ENCODE measurements around the gene OR7G3.
A peak's percentile ranks its signal among the peaks of the same experiment; 100 is the strongest.

The OR7G3 gene

DNA sequence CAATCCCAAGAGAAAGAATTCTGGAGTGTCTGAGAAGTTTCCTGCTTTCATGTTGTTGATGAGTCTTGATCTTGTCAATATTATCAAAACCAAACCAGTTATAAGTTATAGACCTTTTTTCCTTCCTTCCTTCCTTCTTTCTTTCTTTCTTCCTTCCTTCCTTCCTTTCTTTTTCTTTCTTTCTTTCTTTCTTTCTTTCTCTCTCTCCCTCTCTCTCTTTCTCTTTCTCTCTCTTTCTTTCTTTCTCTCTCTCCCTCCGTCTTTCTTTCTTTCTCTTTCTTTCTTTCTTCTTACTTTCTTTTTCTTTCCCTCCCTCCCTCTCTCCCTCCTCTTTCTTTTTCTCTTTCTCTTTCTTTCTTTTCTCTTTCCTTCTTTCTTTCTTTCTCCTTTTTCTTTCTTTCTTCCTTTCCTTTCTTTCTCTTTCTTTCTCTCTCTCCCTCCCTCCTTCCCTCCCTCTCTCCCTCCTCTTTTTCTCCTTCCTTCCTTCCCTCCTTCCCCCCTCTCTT lies at the start of gene OR7G3:
OR7G3 (minus strand) TSS at position 51 of the 506 bp plus-strand sequence; CDS start at position 51, 0 bp downstream.
- DNase-seq = no peak

DNA sequence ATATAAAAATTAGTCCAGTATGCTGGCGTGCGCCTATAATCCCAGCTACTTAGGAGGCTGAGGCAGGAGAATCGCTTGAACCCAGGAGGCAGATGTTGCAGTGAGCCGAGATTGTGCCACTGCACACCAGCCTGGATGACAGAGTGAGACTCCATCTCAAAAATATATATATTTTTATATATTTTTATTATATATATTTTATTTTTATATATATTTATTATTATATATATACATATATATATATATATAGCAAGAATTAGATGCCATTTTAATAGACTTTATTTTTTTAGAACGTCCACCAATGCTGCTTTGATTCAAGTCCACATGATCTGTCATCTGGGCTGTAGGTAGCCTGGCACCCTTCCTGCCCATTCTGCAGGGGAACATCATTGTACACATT lies 48.6 kb upstream of the OR7G3 start:
- DNase-seq = no peak

DNA sequence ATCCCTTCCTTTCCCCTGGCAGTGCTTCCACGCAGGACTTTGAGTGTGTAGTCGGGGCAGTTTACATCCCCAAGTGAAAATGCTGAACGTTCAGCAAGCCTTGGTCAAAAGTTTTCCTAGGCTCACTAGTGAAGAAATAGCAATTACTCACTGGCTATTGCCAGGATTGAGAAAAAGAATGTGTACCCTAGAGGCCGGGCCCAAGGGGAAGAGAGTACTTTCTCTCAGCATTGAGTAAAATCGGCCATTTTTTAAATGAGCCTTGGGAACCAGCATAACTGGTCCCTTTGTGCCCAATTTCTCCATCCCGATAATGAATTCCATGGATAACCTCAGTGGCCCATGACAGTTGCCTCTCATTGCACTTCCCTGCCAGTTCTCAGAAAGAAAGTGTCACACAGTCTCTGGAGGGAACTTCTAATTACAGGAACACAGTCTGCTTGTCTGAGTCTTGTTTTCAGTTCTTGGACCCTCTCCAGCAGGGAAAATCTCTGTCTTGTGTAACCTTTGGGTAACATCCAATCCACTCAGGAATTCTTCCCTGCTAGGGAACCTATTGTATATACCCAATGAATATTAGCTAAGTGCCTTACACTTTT lies 44.7 kb upstream of the OR7G3 start:
- DNase-seq = no peak

DNA sequence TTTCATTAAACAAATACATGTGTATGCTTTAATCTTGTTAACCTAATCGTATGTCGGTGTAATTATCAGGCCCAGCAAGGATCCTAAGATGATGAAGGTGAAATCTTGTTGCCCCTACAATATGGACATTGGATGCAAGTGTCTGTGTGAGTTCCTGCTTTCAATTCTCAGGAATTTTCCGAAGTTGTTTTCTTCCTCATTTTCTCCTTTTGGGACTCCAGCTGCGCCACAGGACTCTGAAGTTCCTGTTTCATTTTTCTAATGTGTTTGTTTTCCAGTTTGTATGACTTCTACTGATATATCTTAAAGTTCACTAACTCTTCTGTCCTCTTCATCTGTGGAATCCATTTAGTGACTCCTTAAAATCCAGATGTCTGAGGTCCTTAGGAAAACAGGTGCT lies 40.1 kb upstream of the OR7G3 start:
- no peak for DNase-seq

DNA sequence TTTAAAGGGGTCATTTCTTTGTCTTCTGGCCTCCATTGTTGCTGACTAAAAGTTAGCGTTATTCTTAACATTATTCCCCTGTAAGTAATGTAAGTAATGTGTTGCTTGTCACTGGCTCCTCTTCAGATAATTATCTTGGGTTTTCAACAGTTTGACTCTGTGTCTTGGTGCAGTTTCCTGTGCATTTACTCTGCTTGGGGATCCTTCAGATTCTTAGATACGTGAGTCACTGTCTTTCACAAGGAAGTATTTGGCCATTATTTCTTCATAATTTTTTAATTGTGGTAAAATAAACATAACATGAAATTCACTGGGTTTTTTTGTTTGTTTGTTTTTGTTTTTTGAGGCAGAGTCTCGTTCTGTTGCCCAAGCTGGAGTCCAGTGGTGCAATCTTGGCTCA lies 38.5 kb upstream of the OR7G3 start:
- DNase-seq = no peak

DNA sequence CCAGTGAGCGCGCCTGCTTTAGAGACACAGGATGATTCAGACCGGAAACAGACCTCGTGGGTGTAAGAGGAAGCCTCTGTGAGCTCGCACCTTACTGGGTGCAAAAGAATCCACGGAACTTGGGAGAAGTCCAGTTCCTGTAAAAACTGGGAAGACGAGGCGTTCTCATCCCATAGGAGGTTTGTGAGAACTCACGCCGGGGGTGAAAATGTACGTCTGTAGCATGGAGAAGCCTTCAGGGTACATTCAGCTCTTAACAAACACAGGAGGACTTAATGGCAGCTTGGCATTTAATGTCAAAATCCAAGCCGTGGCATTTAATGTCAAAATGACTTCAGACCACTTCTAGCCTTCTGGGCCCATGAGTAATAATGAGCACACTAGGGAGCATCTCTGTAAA lies 34.7 kb upstream of the OR7G3 start:
- no peak for DNase-seq

DNA sequence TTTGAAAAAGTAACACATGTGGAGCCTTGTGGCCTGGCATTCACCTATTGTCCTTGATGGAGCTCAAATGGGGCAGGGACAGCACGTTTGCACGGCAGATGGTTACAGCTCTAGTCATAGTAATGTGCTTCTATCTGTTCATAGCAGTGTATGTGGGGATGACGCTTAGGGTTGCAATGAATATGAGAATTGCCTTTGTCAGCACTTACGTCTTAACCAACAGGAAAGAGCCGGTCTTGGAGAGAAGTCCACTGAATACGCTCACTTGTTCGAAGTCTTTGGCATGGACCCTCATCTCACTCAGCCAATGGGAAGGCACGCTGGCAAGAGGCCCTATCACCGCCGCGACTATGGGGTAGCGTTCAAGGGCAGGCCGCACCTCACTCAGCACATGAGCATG lies 33.1 kb upstream of the OR7G3 start:
- DNase-seq = no peak

DNA sequence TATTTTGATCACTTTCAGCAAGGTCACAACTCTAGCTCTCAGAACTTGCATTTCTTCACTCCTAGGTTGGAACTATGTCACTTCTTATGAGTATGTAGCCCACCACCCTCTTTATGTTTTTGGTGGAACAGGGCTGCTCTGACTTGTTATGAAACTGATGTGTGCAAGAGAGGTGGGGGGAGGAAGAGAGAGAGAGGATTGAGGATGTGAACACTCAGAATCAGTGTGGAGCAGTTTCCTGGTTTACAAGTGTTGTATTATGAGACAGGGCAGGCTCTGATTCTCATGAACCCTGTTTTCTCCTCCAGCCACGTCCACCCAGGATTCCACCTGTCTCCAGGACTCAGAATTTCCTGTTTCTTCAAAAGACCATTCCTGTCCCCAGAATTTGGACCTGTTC lies 29.6 kb upstream of the OR7G3 start:
- DNase-seq = no peak

DNA sequence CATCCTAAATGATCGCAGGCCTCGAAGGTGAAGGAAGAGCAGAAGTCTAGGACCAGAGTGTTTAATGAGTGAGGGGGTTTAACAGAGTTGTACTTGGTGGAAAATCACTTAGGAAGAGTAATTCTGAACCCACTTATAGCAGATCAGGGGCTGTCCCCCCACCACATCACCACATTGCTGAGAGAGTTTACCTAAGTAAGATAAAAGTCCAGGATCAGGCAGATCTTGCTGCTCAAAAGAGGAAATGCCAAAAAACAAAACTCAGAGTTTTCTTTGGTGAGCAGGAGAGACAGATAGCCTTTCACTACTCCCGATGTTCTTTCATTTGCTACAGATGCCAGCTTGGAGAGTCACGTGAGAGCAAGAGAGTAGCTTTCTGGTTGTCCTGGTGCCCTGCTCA lies 28.8 kb upstream of the OR7G3 start:
- no peak for DNase-seq

DNA sequence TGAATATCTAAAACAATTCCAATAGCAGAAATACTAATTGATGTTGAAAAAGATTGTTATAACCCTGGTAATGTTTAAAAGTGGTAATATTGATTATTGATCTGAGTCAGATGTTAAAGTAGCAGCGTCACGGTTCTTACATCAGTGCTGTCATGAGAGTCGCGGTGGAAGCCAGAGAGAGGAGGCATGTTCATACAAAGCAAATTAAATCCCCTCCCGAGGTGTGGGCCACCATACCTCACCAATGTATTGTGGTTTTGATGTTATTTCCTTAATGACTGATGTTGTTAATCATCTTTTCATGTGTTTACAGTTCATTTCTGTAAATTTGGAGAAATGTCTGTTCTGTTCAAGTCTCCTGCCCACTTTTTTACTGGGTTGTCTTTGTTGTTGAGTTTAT lies 24.6 kb upstream of the OR7G3 start:
- no peak for DNase-seq

DNA sequence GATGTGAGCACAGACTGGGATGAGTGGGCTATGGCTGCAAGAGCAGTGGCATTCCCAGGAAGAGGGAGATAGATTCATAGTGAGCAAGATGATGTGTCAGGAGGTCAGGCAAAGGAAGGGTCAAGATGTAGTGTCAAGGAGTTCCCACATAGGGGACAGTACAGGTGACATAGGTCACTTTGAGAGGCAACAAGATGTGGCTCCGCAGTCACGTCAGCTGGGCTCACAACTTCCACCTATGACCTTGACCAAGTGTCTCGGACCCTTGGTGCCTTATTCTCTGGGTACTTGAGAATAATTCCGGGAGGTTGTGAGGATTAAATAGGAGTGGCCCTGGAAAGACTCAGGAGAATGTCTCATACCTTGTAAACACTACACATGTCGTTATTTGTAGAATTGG lies 23.9 kb upstream of the OR7G3 start:
- no peak for DNase-seq

DNA sequence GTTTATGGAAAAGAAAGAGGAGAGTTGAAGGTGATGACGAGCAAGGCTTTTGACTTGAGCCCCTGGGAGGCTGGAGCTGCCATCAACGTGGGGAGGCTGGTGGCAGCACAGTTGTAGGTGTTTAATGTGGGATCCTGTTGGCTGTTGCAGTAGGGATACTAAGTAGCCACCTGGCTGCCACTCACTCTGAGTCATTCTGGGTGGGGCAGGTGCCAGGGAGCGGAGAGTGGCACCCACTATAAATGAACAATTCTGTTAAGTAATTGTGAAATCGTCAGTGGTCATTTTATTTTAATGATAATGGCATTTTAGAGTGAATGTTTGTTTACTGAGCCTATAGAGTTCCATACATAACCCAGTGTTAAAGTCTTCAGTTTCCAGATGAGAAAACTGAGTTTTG lies 23.2 kb upstream of the OR7G3 start:
- DNase-seq = no peak

DNA sequence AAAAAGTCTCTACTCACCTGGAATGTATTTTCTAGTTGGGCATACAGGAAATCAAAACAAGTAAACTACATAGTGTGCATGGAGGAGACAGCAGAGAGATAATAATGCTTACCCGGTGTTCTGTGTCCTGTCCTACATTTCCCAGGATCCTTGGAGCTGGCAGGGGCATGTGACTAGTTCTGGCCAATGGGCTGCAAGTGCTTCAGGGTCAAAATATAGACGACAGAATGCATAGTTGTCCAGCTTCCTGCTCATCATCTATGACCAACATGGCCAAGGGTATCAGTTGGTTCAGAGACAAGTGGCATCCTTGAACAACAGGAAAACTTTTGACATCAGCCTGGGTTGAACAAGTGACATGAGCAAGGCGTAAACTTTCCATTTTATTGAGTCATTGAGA lies 21.9 kb upstream of the OR7G3 start:
- DNase-seq = no peak

DNA sequence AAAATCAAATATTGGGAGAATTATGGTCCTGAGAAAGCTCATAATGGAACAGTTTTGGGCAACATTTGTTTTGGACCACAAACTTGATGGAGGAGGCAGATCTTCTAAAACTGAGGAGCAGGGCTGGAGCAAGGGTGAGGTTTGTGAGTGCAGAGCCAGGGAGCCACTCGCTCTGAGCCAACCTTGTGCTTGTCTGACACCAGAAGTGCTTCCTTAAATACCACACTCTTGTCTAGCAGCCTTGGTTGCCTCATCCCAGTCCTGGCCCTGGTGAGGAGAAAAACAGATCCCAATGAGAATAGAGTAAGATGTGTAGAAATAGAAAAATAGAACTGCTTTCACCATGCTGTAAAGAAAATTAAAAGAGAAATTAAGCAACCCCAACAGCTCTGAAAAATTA lies 20.1 kb upstream of the OR7G3 start:
- DNase-seq = no peak

DNA sequence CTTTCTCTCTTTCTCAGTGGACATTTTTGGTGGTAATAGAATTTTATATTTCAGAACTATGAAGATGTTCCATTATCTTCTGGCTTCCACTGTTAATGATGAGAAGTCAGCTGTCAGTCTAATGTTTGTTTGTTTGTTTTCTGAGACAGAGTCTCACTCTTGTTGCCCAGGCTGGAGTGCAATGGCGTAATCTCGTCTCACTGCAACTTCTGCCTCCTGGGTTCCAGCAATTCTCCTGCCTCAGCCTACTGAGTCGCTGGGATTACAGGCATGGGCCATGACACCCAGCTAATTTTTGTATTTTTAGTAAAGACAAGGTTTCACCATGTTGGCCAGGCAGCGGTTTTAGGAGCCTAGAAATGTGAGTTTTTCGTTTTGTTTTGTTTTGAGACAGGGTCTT lies 18.2 kb upstream of the OR7G3 start:
- no peak for DNase-seq

DNA sequence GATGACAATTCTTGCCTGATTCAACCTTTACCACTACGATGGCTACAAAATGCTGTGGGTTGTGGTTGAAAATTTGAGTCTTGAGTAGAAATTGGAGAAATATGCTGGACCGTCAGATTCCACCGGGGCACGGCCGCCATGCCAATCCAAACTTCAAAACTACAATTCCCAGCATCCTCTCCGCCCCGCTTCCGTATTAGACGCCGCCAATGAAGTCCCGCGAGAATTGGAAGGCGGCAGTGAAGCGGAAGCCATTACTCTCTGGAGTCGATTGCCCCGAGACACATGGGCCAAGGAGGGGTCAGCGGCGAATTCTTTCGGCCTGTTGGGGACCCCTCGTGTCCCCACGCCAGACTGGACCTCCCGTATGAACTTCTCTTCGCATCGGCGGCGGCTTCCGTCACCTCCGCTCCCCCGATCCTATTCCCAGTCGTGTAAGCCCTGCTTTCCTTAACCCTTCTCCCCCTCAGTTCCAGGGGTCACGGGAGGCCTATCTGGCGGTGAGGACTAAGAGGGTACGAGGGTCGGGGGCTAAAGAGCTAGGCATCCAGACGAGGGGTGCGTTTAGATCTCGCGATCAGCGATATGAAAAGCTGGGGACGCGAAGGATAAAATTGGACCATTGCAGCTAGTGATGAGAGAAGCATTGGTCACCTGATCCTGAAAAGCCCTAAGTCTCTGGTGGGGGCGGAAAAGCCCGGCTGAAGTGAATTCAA lies 13.6 kb upstream of the OR7G3 start, which contains the start of gene ZNF317:
ZNF317 (plus strand) TSS at position 239 of the 716 bp plus-strand sequence. CDS start 15,620 bp downstream, outside the sequence.
- peak; percentile 90 for DNase-seq

DNA sequence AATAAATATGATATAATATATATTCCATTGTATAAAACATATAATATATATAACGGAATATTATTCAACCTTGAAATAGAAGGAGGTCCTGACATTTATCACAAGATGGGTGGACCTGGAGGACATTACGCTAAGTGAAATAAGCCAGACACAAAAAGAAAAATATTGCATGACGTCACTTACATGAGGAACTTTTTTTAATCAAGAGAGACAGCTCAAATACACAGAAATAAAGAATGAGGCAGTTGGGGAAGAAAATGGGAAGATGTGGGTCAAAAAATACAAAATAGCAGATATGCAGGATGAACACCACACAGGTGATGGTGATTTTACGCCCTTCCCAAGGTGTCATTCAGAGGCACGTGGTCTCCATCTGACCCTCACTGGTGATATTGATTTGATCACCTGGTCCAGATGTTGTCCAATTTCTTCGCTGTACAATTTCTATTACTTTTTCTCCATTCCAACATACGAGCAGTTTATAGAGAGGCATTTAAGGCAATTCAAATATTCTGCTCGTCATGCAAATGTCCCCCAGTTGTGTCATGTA lies 12.9 kb upstream of the OR7G3 start:
- DNase-seq = no peak

DNA sequence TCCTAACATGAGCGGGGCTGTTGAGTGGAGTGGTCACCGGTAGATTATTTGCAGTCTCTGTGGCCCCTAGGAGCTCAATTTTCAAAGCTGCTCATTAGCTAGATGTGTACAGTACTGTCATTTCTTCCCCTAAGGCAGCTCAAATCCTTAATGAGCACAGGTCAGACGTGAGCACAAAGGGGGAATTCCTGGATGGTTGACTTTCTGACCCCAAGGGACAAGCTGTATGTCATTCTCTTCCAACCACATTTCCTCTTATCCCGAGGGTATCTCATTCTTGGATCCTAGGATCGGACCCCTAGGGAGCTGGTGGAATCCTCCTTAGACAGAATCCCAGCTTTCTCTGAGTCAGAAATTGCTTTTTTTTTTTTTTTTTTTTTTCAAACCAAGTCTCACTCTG lies 5.7 kb upstream of the OR7G3 start:
- DNase-seq = no peak

DNA sequence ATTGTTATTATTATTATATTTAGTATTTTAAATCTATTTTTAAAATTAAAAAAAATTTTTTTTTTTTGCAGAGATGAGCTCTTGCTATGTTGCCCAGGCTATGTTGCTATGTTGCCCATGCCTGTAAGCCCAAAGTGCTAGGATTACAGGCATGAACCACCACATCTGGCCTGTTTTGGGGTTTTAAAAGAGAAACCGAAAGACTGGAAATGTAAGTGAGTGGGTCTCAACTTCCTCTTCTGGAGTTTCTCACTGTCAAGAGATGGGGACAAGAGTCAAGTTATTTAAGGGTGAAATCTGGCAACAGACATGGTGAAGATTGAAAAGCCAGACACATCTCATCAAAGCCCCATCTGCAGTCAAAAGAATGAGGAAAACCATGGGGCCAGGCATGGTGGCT lies 4.2 kb upstream of the OR7G3 start:
- DNase-seq = no peak

DNA sequence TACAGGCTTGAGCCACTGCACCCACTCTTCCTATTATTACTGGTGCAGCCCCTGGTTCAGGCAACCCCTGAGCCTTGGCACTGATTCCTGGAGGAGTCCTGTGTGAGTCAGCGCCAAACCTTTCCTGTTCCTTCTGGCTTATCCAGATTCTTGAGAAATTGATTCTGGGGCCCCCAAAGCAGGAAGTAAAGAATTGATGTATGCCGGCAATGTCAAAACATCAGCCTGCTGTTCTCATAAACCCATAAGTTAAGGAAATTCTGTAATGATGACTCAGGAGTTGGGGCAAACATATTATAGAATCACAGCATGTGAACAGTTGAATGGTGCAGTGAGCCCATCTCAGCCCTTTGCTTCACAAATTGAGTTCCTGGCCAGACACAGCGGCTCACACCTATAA lies 1.4 kb upstream of the OR7G3 start:
- no peak for DNase-seq

DNA sequence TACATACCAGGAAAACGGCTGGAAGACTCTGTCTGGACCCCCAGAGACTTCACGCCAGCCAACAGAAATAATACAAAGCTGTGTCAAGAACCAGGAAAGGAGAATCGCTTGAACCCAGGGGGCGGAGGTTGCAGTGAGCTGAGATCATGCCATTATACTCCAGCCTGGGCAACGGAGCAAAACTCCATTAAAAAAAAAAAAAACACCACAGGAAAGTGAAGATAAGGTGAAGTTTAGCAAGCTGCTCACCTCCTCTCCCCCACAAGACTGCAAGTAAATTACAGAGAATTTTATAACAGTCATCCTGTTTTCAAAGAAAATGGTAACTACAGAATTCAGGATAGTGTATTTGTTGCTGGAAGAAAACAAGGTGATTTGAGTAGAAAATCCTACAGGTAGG lies 10.2 kb downstream of the OR7G3 start:
- no peak for DNase-seq

DNA sequence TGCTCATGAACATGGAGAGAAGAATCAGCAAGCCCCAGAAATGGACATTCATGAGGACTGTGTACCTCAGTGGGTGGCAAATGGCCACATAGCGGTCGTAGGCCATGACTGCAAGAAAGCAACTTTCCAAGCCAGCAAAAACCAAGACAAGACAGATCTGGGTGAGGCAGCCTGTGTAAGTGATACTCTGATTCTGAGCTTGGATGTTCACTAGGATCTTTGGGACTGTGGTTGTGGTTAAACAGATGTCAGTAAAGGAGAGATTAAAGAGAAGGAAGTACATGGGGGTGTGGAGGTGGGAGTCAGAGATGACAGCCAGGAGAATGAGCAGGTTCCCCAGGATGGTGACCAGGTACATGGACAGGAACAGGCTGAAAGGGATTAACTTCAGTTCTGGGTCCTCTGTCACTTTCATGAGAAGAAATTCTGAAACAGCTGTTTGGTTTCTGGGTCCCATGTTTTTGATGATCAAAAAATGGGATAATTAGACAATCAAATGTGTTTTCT lies 11.4 kb downstream of the OR7G3 start, which contains the start of gene OR7G1:
OR7G1 (minus strand) TSS at position 457 of the 507 bp plus-strand sequence; CDS start at position 457, 0 bp downstream.
- no peak for DNase-seq

DNA sequence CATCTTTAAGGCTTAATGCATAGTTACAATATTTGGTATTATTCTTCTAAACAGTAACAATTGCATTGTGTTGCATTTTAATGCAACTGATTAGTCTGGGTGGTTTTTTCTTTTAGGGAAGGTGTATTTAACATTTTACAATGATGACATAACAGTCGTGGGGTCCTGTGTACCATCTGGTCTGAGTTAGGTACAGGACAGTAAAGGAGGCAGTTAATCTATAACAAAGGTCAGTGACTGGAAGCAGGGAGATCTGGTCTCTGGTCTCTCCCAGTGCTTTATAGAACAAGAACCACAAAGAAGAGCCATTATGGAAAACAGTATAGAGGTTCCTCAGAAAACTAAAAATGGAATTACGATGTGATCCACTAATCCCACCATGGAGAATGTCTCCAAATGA lies 16.8 kb downstream of the OR7G3 start:
- no peak for DNase-seq

DNA sequence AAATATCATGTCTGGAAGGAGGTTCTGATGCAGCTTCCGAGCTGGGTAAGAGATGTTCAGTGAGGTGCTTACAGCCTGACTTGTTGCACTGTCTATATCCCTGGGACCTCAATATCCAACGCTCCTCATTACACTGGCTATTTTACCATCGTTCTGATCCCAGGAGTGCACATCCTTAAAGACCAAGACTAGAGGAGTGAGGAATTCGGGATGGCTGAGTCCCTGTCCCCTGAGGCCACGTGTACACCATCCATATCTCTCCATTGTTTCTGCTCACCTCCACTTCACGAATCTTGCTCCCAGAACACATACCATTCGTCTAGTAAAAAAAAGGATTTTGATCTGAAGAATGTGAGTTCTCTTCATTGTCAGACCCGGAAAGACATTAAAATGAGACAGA lies 19.4 kb downstream of the OR7G3 start, which contains the start of gene OR7G2:
OR7G2 (minus strand) TSS at position 101 of the 400 bp plus-strand sequence. CDS start 4,232 bp downstream, outside the sequence.
- DNase-seq = no peak

Data from DMS79 (cell line).